Fibroblast of skin of left quadriceps (primary cell): ENCODE results near the gene SHH.
A peak's percentile ranks its signal among the peaks of the same experiment; 100 is the strongest.

Experiments
- DNase-seq, 2 experiments: peaks; one replicate each; pipeline ENCODE4 v3.0.0-alpha.2; 2013; ENCODE audit warnings: low read depth in 2 of 2

SHH gene

GRCh38 chr7:155764438-155764793 is 47.8 kb downstream of the SHH start:
- DNase-seq = no peak

GRCh38 chr7:155763691-155764437 is 48.4 kb downstream of the SHH start:
- DNase-seq = peak; percentile 45 to 48

GRCh38 chr7:155763122-155763521 is 49.1 kb downstream of the SHH start:
- DNase-seq = no peak

- no peak for DNase-seq
Observed at GRCh38 chr7:155762655-155763054, 49.6 kb downstream of the SHH start.

- DNase-seq = no peak
Observed at GRCh38 chr7:155762036-155762435, 50.2 kb downstream of the SHH start.

- DNase-seq = no peak
Observed at GRCh38 chr7:155761162-155761561, 51.1 kb downstream of the SHH start.

- DNase-seq = no peak
Observed at GRCh38 chr7:155759740-155760430, 52.4 kb downstream of the SHH start.

- no peak for DNase-seq
Observed at GRCh38 chr7:155758348-155758747, 53.9 kb downstream of the SHH start.

- no peak for DNase-seq
Observed at GRCh38 chr7:155756322-155756721, 55.9 kb downstream of the SHH start.

- no peak for DNase-seq
Observed at GRCh38 chr7:155755026-155755425, 57.2 kb downstream of the SHH start.

- no peak for DNase-seq
Observed at GRCh38 chr7:155754165-155754564, 58.1 kb downstream of the SHH start.

- DNase-seq = no peak
Observed at GRCh38 chr7:155753446-155753965, 58.8 kb downstream of the SHH start.

GRCh38 chr7:155752756-155753445 is 59.4 kb downstream of the SHH start:
- no peak for DNase-seq

- no peak for DNase-seq
Observed at GRCh38 chr7:155751409-155751808, 60.9 kb downstream of the SHH start.

- DNase-seq = no peak
Observed at GRCh38 chr7:155750255-155751125, 61.8 kb downstream of the SHH start.
